ENCODE data around the gene GALNT18.

The GALNT18 gene

DNA sequence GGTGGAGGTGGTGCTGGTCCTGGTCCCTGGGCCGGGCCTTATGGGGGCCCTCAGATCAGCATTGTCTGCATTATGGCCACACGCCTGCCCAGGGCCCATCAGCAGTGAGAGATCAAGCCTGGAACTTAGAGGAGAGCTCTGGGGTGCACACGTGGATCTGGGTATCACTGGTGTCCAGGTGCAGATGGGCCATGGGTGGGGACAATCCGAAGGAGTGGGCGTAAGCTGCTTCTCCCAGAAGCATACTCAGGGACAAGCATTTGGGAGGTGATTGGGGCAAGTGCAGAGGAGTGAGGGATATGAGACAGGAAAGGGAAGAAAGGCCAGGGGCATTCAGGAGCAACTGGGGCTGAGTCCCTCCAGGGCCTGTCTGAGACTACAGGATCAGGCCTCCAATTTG, 353.1 kb downstream of the GALNT18 start:
- TF ChIP-seq ZFX (IDR thresholded peaks at IDR 0.05) (no peak), CTCF (conservative IDR thresholded peaks at IDR 0.05) (no peak)
- H3K27ac ChIP-seq, result no peak overlapping the region

DNA sequence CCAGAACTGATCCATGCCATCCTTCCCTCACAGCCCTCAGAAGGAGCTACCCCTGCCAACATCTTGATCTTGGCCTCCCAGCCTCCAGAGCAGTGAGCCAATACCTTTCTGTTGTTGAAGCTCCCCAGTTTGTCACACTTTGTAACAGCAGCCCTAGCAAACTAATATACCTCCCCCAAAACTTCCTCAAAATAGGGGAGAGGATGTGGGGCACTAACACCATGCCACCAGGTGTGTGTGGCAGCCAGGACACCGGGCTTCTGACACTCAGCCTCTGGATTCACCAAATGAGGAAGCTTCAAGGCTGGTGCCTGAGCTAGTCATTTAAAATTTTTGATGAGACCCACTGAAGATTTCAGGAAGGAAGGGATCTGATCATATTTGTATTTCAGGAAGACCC, 353.7 kb downstream of the GALNT18 start:
- TF ChIP-seq CTCF (conservative IDR thresholded peaks at IDR 0.05), result no peak
- no peak for TF ChIP-seq ZFX (IDR thresholded peaks at IDR 0.05)
- H3K27ac ChIP-seq, result no peak overlapping the region

GRCh38 chr11:11267312-11267711, 354.5 kb downstream of the GALNT18 start:
- TF ChIP-seq ZFX (IDR thresholded peaks at IDR 0.05) (no peak), CTCF (conservative IDR thresholded peaks at IDR 0.05) (no peak)
- H3K27ac ChIP-seq, result no peak overlapping the region

DNA sequence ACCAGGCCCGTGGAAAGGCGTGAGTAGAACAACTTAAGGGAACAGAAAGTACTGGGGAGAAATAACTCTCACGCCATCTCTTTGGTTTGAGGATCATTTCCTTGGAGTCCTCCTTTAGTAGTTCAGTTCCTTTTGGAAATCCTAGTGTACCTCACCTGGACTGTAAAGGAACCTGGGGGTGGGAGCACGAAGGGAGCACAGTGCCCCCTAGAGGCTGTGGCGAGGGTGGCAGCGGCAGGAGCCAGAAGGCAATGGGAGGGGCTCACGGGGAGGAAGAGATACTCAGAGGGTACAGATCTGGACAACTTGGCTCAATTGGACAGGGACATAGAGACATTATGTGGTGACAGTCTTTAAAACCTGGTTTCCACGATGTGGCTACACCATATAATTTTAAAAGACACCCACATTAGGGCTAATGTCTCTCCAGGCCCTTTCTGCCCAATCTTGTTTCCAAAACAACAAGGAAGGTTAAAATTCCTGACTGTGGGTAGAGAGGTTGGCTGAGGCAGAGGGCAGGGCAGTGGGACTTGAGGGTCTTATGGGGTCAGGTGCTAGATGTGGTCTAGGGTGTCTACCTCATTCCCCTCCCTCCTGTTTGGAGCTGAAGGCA, 355.7 kb downstream of the GALNT18 start:
- H3K27ac ChIP-seq, result no peak overlapping the region
- peak; percentile 98 for TF ChIP-seq CTCF (conservative IDR thresholded peaks at IDR 0.05)
- TF ChIP-seq ZFX (IDR thresholded peaks at IDR 0.05), result no peak

- no peak for TF ChIP-seq ZFX (IDR thresholded peaks at IDR 0.05)
- TF ChIP-seq CTCF (conservative IDR thresholded peaks at IDR 0.05), result no peak
- H3K27ac ChIP-seq, result no peak overlapping the region
Measured at GRCh38 chr11:11265320-11265719, 356.5 kb downstream of the GALNT18 start.

- no peak for TF ChIP-seq CTCF (conservative IDR thresholded peaks at IDR 0.05)
- no peak for TF ChIP-seq ZFX (IDR thresholded peaks at IDR 0.05)
- H3K27ac ChIP-seq, result no peak overlapping the region
Measured at GRCh38 chr11:11263238-11264005, 358.4 kb downstream of the GALNT18 start.

GRCh38 chr11:11262171-11262920, 359.5 kb downstream of the GALNT18 start:
- H3K27ac ChIP-seq, result no peak overlapping the region
- TF ChIP-seq CTCF (conservative IDR thresholded peaks at IDR 0.05) (no peak), ZFX (IDR thresholded peaks at IDR 0.05) (no peak)
